Measurements from ENCODE around the gene WNT3A.

Gene WNT3A

GRCh38 chr1:228036701-228037231 lies 30.0 kb downstream of the WNT3A start:
- DNase-seq = no peak
- H3K4me3 ChIP-seq (ENCODE audit: low read depth, low read length) = no peak overlapping the region
- no peaks in the 10 kb centered on the region for H3K4me1 ChIP-seq
- H3K36me3 ChIP-seq = no peaks in the 10 kb centered on the region
- TF ChIP-seq CTCF (IDR thresholded peaks at IDR 0.05; ENCODE audit: low read depth, low read length) = no peak
- H3K9me3 ChIP-seq = no peaks in the 10 kb centered on the region
- H3K27me3 ChIP-seq = no peaks in the 10 kb centered on the region; the same call in 1 of the 2 replicates

GRCh38 chr1:228037401-228038386 lies 30.9 kb downstream of the WNT3A start:
- TF ChIP-seq CTCF (IDR thresholded peaks at IDR 0.05; ENCODE audit: low read depth, low read length) = no peak
- Histone ChIP-seq H3K4me3 (ENCODE audit: low read depth, low read length) (no peak overlapping the region), H3K4me1 (no peaks in the 10 kb centered on the region), H3K27me3 (no peaks in the 10 kb centered on the region; the same call in 1 of the 2 replicates), H3K9me3 (no peaks in the 10 kb centered on the region), H3K36me3 (no peaks in the 10 kb centered on the region)
- DNase-seq = no peak

- no peak for TF ChIP-seq CTCF (IDR thresholded peaks at IDR 0.05; ENCODE audit: low read depth, low read length)
- DNase-seq = no peak
- Histone ChIP-seq H3K4me1 (no peaks in the 10 kb centered on the region), H3K9me3 (no peaks in the 10 kb centered on the region), H3K4me3 (ENCODE audit: low read depth, low read length) (no peak overlapping the region), H3K36me3 (no peaks in the 10 kb centered on the region), H3K27me3 (peaks cover 2% of the 10 kb centered on the region; the same call in 1 of the 2 replicates)
Measured at GRCh38 chr1:228038387-228039005, 31.7 kb downstream of the WNT3A start.

GRCh38 chr1:228039006-228039903 lies 32.5 kb downstream of the WNT3A start:
- Histone ChIP-seq H3K27me3 (peaks cover 2% of the 10 kb centered on the region; the same call in 1 of the 2 replicates), H3K9me3 (no peaks in the 10 kb centered on the region), H3K4me1 (no peaks in the 10 kb centered on the region), H3K36me3 (no peaks in the 10 kb centered on the region), H3K4me3 (ENCODE audit: low read depth, low read length) (no peak overlapping the region)
- no peak for DNase-seq
- TF ChIP-seq CTCF (IDR thresholded peaks at IDR 0.05; ENCODE audit: low read depth, low read length) = no peak

- H3K4me3 ChIP-seq (ENCODE audit: low read depth, low read length) = no peak overlapping the region
- H3K27me3 ChIP-seq = peaks cover 2% of the 10 kb centered on the region; the same call in 1 of the 2 replicates
- H3K36me3 ChIP-seq = no peaks in the 10 kb centered on the region
- no peaks in the 10 kb centered on the region for H3K4me1 ChIP-seq
- no peak for TF ChIP-seq CTCF (IDR thresholded peaks at IDR 0.05; ENCODE audit: low read depth, low read length)
- DNase-seq = no peak
- H3K9me3 ChIP-seq = no peaks in the 10 kb centered on the region
Measured at GRCh38 chr1:228039986-228040385, 33.2 kb downstream of the WNT3A start.
